ENCODE data around the gene LSAMP. TPM values are rescaled to one million over a fixed set of nuclear protein-coding genes. Genes with fewer than 3 reads are reported as not detected.

Gene LSAMP
- total RNA-seq, 1 experiment from 2014 or later = not detected

DNA sequence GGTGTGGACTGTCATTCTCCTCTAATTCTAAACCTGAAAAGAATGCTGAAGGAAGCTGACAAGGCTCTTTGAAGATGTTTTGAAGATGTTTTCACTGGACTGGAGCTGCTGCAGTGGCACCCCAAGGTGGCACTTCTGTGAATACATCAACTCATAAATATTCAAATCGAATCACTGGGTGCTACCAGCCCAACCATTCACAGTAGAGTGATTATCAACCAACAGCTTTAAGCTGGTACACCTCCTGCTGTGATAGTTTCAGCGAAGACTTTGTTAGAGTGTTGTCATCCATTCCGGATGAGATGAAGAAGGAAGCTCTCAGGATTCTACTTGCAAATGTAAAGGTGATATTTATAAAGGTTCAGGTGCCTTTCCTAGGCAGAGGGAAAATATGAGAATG is 106.6 kb downstream of the LSAMP start:
- no peaks in the 10 kb centered on the region for H3K9me3 Mint-ChIP-seq (ENCODE audit: unreplicated experiment)
- peaks cover 63% of the 10 kb centered on the region for H3K27me3 Mint-ChIP-seq (ENCODE audit: insufficient read depth, unreplicated experiment)
- CTCF ChIA-PET = interaction anchor here (0.8 kb wide), 1 partner anchor 170 kb away, joined by 3 read pairs; no protein-coding TSS in a partner anchor
- DNase-seq (ENCODE audit: unreplicated experiment) = no peak
- BruUV-seq (replicated peaks) = no TSS peak
- TF ChIP-seq, protein P1, sequence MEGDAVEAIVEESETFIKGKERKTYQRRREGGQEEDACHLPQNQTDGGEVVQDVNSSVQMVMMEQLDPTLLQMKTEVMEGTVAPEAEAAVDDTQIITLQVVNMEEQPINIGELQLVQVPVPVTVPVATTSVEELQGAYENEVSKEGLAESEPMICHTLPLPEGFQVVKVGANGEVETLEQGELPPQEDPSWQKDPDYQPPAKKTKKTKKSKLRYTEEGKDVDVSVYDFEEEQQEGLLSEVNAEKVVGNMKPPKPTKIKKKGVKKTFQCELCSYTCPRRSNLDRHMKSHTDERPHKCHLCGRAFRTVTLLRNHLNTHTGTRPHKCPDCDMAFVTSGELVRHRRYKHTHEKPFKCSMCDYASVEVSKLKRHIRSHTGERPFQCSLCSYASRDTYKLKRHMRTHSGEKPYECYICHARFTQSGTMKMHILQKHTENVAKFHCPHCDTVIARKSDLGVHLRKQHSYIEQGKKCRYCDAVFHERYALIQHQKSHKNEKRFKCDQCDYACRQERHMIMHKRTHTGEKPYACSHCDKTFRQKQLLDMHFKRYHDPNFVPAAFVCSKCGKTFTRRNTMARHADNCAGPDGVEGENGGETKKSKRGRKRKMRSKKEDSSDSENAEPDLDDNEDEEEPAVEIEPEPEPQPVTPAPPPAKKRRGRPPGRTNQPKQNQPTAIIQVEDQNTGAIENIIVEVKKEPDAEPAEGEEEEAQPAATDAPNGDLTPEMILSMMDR (IDR thresholded peaks at IDR 0.05; ENCODE audit: unreplicated experiment) = no peak
- H3K36me3 Mint-ChIP-seq (ENCODE audit: insufficient read depth, unreplicated experiment) = no peaks in the 10 kb centered on the region
- intact Hi-C loops (cut with micrococcal nuclease) = no loop called here
- H3K4me3 Mint-ChIP-seq (ENCODE audit: unreplicated experiment) = no peak overlapping the region
- POLR2A ChIA-PET = no interaction called here
- H3K27ac Mint-ChIP-seq (ENCODE audit: low read depth, unreplicated experiment) = no peak overlapping the region
- no peaks in the 10 kb centered on the region for H3K4me1 Mint-ChIP-seq (ENCODE audit: insufficient read depth, unreplicated experiment)

DNA sequence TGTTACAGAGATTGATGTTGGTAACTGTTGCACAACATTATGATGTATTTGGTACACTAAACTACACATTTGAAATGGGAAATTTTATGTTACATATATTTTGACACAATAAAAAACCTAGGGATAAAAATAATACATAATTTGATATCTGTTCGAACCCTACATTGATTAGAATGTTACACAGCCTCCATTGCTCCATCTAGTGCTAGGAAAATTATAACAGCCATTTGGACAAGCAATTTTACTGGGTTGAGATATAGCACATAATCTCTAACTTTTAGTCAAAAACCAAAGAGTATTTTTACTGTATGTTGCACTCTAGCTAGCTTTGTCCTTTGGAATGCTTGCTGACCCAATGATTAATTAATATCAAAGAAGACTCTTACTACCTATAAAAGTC is 108.1 kb downstream of the LSAMP start:
- POLR2A ChIA-PET = no interaction called here
- Mint-ChIP-seq H3K27me3 (ENCODE audit: insufficient read depth, unreplicated experiment) (peaks cover 49% of the 10 kb centered on the region), H3K36me3 (ENCODE audit: insufficient read depth, unreplicated experiment) (no peaks in the 10 kb centered on the region), H3K4me1 (ENCODE audit: insufficient read depth, unreplicated experiment) (no peaks in the 10 kb centered on the region), H3K4me3 (ENCODE audit: unreplicated experiment) (no peak overlapping the region), H3K27ac (ENCODE audit: low read depth, unreplicated experiment) (no peak overlapping the region), H3K9me3 (ENCODE audit: unreplicated experiment) (no peaks in the 10 kb centered on the region)
- CTCF ChIA-PET = no interaction called here
- TF ChIP-seq, protein P1 (IDR thresholded peaks at IDR 0.05; ENCODE audit: unreplicated experiment) = no peak
- intact Hi-C loops (cut with micrococcal nuclease) = no loop called here
- no TSS peak for BruUV-seq (replicated peaks)
- DNase-seq (ENCODE audit: unreplicated experiment) = no peak

DNA sequence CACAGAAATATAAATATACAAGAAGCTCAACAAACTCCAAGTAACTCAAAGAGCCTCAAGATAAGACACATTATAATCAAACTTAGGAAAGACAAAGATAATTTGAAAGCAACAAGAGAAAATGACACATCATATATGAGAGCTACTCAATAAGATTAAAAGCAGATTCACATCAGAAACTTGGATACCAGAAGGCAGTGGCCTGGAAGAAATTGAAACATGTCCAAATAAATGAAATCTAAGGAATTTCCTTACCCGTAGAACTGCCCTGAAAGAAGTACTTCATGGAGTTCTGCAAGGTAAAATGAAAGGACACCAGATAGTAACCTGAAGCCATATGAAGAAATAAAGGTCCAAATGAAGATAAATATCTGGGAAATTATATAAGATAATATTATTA is 113.9 kb downstream of the LSAMP start:
- Mint-ChIP-seq H3K27me3 (ENCODE audit: insufficient read depth, unreplicated experiment) (peaks cover 27% of the 10 kb centered on the region), H3K9me3 (ENCODE audit: unreplicated experiment) (peaks cover 7% of the 10 kb centered on the region), H3K4me3 (ENCODE audit: unreplicated experiment) (no peak overlapping the region), H3K4me1 (ENCODE audit: insufficient read depth, unreplicated experiment) (no peaks in the 10 kb centered on the region), H3K36me3 (ENCODE audit: insufficient read depth, unreplicated experiment) (no peaks in the 10 kb centered on the region), H3K27ac (ENCODE audit: low read depth, unreplicated experiment) (no peak overlapping the region)
- TF ChIP-seq, protein P1 (IDR thresholded peaks at IDR 0.05; ENCODE audit: unreplicated experiment) = no peak
- ChIA-PET POLR2A (interaction anchor here (0.5 kb wide), 1 partner anchor 63 kb away, joined by 3 read pairs; no protein-coding TSS in a partner anchor), CTCF (no interaction called here)
- no peak for DNase-seq (ENCODE audit: unreplicated experiment)
- intact Hi-C loops (cut with micrococcal nuclease) = no loop called here
- BruUV-seq (replicated peaks) = no TSS peak

DNA sequence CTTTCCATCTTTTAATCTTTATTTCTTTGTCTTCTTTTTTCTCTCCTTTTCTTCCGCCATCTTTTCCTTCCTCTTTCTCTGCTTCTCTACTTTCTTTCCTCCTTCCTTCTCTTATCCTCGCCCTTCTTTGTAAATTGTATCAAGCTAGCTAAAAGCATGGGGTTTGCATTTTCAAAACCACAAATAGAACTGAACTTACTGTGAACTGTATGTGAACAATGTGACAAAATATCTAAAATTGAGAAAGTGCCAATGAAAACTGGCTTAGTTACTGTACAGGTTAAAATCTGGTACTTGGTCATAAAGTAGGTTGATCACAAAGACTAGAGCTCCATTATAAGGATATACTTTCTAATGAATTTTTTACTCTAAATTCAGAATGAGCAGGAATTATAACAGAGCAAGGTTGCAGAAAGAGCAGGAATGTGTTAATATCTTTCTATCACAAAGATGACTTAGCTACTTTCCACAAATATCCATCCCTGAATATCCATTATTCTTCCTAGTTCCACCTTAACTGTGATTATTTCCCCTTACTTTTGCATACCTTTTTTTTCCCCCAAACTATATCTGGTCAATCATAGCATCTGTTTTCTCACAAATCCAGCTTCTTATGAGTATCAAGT is 122.4 kb downstream of the LSAMP start:
- no TSS peak for BruUV-seq (replicated peaks)
- no peaks in the 10 kb centered on the region for H3K36me3 Mint-ChIP-seq (ENCODE audit: insufficient read depth, unreplicated experiment)
- TF ChIP-seq, protein P1 (IDR thresholded peaks at IDR 0.05; ENCODE audit: unreplicated experiment) = no peak
- ChIA-PET POLR2A (no interaction called here), CTCF (no interaction called here)
- intact Hi-C loops (cut with micrococcal nuclease) = no loop called here
- H3K27ac Mint-ChIP-seq (ENCODE audit: low read depth, unreplicated experiment) = no peak overlapping the region
- no peak overlapping the region for H3K4me3 Mint-ChIP-seq (ENCODE audit: unreplicated experiment)
- no peaks in the 10 kb centered on the region for H3K4me1 Mint-ChIP-seq (ENCODE audit: insufficient read depth, unreplicated experiment)
- no peaks in the 10 kb centered on the region for H3K9me3 Mint-ChIP-seq (ENCODE audit: unreplicated experiment)
- peaks cover 67% of the 10 kb centered on the region for H3K27me3 Mint-ChIP-seq (ENCODE audit: insufficient read depth, unreplicated experiment)
- DNase-seq (ENCODE audit: unreplicated experiment) = no peak

Measured in MCF 10A (cell line).